Activated CD8-positive, alpha-beta memory T cell treated with anti-CD3 and anti-CD28 coated beads, Interleukin-2, amount 50 U/mL, for 1 hour (primary cell): ENCODE data around the gene MRPL32.

Experiments used
- DNase-seq: peaks from one replicate; pipeline ENCODE4 v3.0.0-alpha.2; 2020; ENCODE audit errors: extremely low read depth

MRPL32 gene

DNA sequence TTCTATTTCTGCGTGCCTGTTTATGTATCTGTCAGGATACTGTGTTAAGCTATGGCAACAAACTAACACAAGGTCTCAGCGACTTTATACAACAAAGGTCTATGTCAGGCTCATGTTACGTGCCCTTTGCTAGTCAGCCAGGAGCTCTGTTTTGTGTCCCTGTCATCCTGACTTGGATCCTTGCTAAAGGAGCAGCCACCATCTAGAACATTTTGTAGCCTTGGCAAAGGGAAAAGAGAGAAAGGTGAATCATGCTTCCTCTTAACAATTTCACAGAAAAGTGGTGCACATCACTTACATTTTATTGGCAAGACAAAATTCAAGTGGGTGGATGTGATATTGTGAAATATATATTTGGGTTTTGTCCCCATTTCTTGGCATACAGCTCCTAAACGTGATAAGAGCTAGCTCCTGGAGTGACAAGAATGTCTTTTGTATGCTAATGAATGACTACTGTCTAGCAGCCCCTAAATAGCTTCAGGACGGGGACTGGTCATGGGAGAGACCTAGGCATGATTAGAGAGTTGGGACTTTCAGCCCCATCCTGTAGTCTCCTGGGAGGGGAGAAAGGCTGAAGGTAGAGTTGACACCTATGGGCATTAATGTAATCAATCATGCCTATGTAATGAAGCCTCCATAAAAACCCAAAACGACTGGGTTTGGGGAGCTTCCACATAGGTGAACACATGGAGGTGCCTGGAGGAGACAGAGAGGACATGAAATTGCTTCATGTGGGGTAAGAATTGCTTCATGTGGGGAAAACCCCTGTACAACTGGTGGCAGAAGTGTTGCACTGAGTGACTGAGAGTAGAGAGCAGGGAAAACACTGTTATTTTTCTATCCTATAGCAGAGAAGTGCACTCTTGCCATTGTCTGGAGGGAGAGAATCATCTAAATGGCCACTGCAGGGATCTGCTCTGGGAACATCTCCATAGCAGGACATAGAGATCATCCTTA is 33.0 kb downstream of the MRPL32 start:
- DNase-seq: no peak

DNA sequence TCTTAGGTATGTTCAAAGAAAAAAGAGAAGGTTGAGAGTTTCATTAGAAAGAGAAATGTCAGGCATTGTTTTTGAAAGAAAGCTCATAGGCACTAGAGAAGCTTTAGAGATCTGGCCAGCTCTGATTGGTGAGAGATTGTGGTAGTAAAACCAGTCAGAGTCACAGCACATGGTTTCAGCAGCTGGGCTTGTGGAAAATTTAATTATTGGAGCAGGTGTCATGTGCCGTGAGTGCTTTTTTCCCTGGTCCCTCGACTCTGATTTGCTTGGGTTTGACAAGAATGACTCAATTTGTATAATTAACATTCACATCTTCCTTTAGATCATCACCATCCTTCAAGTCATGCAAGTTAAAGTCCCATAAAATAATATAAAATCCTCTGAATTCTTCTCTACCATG is 35.2 kb downstream of the MRPL32 start:
- DNase-seq: no peak

DNA sequence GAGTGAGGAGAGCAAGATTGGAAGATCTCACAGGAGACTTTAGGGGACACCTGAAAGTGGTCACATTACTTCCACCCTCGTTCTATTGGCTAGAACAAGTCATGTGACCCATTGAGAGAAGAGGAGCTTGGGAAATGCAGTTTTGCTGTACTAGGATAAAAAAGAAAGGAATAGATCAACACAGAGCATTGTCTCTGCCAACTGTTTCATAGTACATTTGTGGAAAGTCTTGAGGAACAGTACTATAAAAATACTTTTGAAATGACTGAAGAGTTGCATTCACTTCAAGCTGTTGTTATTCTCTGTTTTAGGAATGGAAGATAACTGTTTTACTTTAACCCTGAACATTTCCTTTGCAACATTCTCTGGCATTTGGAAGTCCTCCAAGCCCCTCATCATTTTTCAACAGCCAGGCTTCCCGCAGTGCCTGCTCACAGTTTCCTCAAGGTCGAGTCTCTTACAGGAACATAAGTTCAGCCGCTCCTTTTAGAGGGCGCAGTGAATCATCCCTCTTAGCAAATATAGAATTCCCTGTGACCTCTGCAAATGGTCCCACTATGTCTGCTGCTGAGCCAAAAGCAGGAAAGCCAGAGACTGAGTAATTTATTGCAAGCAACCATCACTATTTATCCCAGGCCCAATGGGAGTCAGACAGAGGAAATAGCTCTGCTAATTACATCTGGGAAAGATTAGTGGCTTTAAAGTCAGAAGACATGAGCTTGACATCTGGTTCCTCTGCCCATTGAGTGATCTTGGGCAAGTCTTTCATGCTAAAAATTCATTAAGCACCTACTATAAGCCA is 40.7 kb downstream of the MRPL32 start:
- DNase-seq: no peak

DNA sequence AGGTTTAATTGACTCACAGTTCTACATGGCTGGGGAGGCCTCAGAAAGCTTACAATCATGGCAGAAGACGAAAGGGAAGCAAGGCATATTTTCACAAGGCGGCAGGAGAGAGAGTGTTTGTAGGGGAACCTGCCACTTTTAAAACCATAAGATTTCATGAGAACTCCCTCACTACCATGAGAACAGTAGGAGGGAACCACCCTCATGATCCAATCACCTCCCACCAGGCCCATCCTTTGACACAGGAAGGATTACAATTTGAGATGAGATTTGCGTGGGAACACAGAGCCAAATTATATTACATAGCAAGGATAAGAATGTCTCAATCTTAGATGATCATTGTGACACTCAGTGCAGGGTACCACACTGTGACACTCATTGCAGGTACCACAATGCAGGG is 44.2 kb downstream of the MRPL32 start:
- no peak for DNase-seq

DNA sequence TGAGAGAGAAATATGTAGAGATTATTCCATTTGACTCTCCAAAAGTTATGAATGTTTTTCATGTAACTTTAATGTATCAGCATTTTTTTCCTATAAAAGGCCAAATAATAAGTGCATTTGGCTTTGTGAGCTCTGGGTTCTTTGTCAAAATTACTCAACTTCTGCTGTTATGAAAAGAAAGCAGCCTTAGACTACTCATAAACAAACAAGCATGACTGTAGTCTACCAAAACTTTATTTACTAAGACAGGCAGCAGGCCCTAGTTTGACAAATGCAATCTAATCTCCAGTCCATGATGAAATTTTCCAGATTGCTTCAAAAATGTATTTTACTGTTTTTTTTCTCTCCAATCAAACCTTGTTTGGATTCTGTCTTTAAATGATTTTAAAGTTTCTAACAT is 46.3 kb downstream of the MRPL32 start:
- no peak for DNase-seq

DNA sequence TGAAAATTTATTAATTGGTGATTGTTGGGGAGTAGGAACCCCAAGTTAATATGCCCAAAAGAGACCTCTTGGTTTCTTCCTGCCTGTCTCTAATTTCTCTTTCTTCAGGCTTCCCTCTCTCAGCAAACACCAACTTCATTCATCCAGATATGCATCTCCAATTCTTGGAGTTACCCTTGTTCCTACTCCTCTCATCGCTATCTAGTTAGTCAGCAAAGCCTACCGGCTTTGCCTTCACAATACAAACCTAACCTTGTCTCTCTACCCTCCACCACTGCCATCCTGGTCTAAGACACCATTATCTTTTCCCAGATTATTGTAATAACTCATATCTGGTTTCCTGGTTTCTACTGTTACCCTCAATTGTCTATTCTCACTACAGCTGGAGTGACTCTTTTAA is 47.9 kb downstream of the MRPL32 start:
- no peak for DNase-seq

DNA sequence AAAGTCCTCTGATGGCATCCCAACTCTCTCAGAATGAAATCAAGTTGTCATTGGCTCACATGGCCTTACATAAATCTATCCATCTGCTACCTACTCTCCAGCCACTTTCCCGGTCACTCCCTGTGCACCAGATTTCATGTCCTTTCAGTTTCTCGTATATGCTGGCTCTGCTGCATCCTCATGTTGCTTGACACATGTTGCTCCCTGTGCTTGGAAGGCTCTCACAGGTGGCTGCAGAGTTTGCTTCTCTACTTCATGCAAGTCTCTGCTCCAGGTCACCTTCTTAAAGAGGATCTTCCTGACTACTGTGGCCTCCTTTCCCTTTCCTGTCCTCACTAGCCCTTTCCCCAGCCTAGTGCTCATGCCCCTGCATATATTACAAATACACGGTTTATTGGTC is 48.3 kb downstream of the MRPL32 start:
- DNase-seq: no peak

DNA sequence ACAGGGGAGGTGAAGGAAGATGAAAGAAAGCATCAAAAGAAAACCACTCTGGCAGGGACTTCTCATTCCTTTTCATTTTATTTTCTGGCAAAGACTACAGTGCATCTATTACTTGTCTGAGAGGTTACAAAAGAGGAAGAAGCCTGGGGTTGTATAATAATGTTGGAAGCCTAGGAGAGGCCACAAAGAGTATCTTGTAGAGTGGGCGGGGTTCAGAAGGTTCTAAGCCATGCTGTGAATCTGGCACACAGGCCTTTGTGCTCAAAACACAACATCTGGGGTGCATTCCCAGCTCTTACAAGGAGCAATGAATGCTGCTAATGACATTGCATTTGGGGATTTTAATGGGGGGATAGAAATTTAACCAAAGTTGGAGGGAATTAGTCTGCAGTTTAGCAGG is 49.4 kb downstream of the MRPL32 start:
- no peak for DNase-seq

DNA sequence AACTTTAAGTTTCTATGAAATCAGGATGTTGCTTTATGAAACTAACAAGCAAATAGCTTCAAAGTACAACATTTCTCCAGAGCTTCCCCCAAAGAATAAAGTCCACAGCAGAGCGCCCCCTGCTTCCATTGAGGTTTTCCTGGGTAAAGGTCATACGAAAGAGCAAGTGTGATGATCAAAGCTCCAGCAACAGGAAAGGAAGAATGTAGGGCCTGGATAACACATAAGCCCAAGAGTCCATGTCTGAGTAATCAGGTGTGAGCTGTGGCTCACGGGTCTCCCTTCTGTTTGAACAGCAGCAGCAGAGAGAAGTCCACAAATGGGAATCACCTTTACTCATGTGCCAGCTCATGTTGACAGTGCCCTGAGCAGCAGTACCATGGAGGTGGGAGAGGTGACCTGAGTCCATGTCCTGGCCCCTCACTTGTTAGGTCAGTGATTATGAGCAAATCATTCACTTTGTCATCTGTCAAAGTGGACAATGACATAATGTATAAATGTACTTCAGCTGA is 50.5 kb downstream of the MRPL32 start:
- no peak for DNase-seq

DNA sequence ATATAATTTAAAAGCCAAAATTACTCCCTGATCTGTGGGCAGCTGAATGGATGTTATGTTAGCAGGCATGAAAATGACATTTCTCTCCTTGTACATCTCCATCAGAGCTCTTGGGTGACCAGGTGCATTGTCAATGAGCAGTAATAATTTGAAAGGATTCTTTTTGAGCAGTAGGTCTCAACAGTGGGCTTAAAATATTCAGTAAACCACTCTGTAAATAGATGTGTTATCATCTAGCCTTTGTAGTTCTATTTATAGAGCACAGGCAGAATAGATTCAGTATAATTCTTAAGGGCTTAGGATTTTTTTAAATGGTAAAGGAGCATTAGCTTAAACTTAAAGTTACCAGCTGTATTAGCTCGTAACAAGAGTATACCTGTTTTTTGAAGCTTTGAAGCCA is 52.0 kb downstream of the MRPL32 start:
- DNase-seq: no peak

DNA sequence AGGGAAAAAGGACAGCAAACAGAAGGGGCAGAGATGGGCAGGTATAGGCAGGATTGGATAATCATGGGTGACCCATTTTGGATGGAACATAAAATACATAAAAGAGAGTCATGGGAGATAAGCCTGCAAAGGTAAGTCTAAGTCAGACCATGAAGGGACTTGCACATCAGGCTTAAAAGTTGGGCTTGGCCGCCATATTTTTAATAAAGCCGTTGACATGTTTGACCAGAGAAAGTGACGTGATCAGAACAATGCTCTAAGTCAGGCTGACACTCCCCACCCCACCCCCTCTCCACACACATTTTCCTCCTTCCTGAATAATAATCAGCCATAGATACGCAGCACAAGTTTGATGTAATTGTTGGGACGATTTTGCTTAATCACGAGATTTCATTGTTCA is 54.0 kb downstream of the MRPL32 start:
- DNase-seq: no peak

DNA sequence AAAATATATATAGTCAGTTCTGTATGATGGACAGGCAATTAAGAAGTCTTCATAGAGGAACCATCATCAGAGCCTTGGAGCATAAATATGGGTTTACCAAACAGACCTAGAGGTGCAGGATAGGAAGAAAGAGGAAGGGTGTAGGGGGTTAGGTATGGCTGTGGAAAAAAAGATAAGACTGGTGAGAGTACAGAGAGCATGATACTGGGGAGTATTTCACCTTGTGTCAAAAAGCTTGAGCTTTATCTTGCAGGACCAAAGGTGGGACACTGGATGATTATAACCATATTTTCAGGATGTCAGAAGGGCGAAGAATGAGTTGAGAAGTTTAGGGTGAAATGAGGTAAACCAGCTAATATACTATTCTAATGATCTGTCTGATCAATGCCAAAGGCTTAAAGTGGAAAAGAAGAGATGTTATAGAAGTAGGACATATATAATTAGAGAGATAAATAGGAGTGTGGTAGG is 54.6 kb downstream of the MRPL32 start:
- no peak for DNase-seq
